GM12878 (cell line): ENCODE data around the gene SHH. TPM values are rescaled to one million over a fixed set of nuclear protein-coding genes. Genes with fewer than 3 reads are reported as not detected.

Experiments
- ATF7 ChIP-seq: fragments of 450-650 bp; IDR thresholded peaks from 2 replicates; pipeline ENCODE4 v1.6.1; 2016; ENCODE audit warnings: low read depth, mild to moderate bottlenecking
- BCL11A ChIP-seq: IDR thresholded peaks from 2 replicates; pipeline ENCODE4 v1.6.1; 2011; ENCODE audit warnings: low read depth, low read length
- ELK1 ChIP-seq: IDR thresholded peaks from 2 replicates; pipeline ENCODE4 v1.6.1; 2012; ENCODE audit warnings: low read depth, low read length, improper control_type of control experiment
- IKZF2 ChIP-seq, 2 experiments: fragments of 450-650 bp; IDR thresholded peaks; 2 replicates each; pipeline ENCODE4 v1.6.1; 2017; ENCODE audit warnings: mild to moderate bottlenecking in 2 of 2, moderate library complexity in 2 of 2
- JUND ChIP-seq: IDR thresholded peaks from 2 replicates; pipeline ENCODE4 v1.6.1; 2012; ENCODE audit warnings: low read depth, mild to moderate bottlenecking, low read length, improper control_type of control experiment, moderate library complexity
- SKIL ChIP-seq: fragments of 450-650 bp; IDR thresholded peaks from 2 replicates; pipeline ENCODE4 v1.6.1; 2017; ENCODE audit warnings: mild to moderate bottlenecking, low read depth, inconsistent platforms; ENCODE audit not compliant: poor library complexity, severe bottlenecking
- SREBF1 ChIP-seq: IDR thresholded peaks from 2 replicates; pipeline ENCODE4 v1.6.1; 2012; ENCODE audit warnings: mild to moderate bottlenecking, low read length
- TCF12 ChIP-seq: IDR thresholded peaks from 2 replicates; pipeline ENCODE4 v1.6.1; 2011; ENCODE audit warnings: low read depth, mild to moderate bottlenecking, low read length
- ZNF24 ChIP-seq: fragments of 450-650 bp; IDR thresholded peaks from 2 replicates; pipeline ENCODE4 v1.6.1; 2017; ENCODE audit warnings: antibody characterized with exemption, mild to moderate bottlenecking
- ZNF622 ChIP-seq: fragments of 450-650 bp; IDR thresholded peaks from 2 replicates; pipeline ENCODE4 v1.6.1; 2017; ENCODE audit warnings: mild to moderate bottlenecking, inconsistent platforms
- polyA plus RNA-seq, 11 experiments: library from polyadenylated mRNA; depleted of rRNA in 4 of 11; unstranded in 6 of 11; stranded (reverse) in 5 of 11; fragments of >200 nt; fragmentation: Nextera tagmentation in 4 of 11; fragmentation: Illumina TruSeq in 1 of 11; extraction: Ambion mirVana in 4 of 11; extraction: Trizol in 1 of 11; gene quantifications; 1 replicate in 1 of 11; 2 replicates in 10 of 11; pipeline versions ENCODE4 v1.2.1 to v1.2.3, GENCODE V29; 2011 to 2016; ENCODE audit warnings: inconsistent platforms in 2 of 11, missing spikeins in 2 of 11, low read depth in 1 of 11
- total RNA-seq, 4 experiments: library from RNA; depleted of rRNA in 3 of 4; stranded (reverse); fragments of >200 nt in 3 of 4; fragmentation: Illumina TruSeq in 1 of 4; extraction: Trizol in 1 of 4; gene quantifications; 2 replicates each; pipeline versions ENCODE4 v1.2.1 to v1.2.3, GENCODE V29; 2013 to 2021

SHH gene
- total and polyA plus RNA-seq, 10 of the 15 experiments (the other 5 are each of a cell fraction or from before 2014, with no cell fraction given) = not detected

GRCh38 chr7:155807789-155808548, 4.3 kb downstream of the SHH start (continued):
- no peak for TF ChIP-seq ELK1
- TF ChIP-seq JUND = no peak
- no peak for TF ChIP-seq SREBF1
- no peak for TF ChIP-seq BCL11A
- no peak for TF ChIP-seq SKIL
- no peak for TF ChIP-seq ATF7
- no peak for TF ChIP-seq ZNF622
- TF ChIP-seq ZNF24 = no peak
- TF ChIP-seq TCF12 = no peak
- TF ChIP-seq IKZF2 (IDR thresholded peaks at IDR 0.05) = no peak
